HG03045 (cell line): ENCODE results near the gene NR6A1.
"Not testable (repeated sequence)": the region's sequence is repeated elsewhere in the genome, so short reads cannot be mapped to it uniquely, and the experiment has no call there.

ENCODE experiments used
- ATAC-seq: cut with Tn5 transposase; IDR thresholded peaks from one replicate; pipeline ENCODE4 v1.9.1; 2021; ENCODE audit warnings: mild to moderate bottlenecking, moderate library complexity; ENCODE audit not compliant: unreplicated experiment

NR6A1 gene

DNA sequence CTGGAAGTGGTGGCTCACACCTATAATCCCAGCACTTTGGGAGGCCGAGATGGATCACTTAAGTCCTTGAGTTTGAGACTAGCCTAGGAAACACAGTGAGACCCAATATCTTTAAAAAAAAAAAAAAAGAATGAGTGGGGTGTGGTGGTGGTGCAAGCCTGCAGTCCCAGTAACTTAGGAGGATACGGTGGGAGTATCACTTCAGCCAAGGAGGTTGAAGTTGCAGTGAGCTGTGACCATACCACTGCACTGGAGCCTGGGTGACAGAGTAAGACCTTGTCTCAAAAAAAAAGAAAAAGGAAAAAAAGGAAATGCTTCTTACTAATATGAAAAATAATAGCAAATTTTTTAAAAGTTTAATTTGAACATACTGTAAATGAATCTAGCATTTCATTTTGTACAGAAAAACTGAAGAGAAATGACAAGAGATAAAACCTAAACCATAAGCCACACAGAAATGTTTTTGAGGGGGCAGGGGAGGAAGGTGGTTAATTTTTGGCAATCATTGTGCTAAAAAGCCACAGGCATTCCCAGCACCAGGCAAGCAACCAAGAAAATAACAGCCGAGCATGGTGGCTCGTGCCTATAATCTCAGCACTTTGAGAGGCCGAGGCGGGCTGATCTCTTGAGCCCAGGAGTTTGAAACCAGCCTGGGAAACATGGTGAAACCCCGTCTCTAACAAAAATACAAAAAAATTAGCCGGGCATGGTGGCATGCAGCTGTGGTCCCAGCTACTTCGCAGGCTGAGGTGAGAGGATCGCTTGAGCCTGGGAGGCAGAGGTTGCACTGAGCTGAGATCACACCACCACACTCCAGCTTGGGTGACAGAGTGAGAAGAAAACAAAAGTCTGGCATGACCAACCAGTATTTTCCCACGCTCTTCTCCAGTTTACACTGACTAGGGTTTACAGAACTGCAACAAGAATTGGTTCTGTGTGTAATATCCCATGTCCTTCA, 149.5 kb downstream of the NR6A1 start:
- ATAC-seq, result no peak

- ATAC-seq, result no peak
Measured at GRCh38 chr9:124618476-124618875, 152.6 kb downstream of the NR6A1 start.

DNA sequence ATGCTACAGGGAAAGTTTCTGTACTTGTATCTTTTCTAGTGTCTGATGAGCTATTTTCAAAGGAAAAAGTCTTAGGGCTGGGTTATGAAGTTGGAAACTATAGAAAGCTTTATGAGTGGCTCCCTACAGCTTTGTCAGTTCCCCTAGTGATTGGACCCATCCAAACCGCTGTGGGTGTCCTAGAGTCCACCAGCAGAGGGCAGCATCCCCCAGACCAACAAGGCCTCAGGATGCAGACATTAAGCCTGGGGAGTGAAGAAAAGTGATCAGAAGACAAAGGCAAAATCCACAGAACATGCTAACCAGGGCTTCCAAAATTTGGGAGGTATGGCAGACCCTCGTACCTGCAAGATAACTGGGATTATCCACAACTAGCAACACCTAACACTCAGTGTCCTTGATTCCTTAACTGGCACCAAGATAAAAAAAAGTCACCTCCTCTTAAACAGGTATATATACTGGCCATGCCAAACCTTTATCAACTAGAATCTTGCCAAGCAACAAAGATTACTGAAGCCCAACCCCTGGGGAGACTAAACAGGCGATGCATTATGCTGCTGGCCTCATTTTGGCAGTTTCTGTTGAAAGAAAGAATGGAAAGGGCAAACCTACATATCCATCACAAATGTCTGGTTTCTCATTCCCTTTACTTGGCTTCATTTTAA, 153.5 kb downstream of the NR6A1 start:
- no peak for ATAC-seq

GRCh38 chr9:124616961-124617360, 154.2 kb downstream of the NR6A1 start:
- no peak for ATAC-seq

- not testable (repeated sequence) for ATAC-seq
Measured at GRCh38 chr9:124615840-124616239, 155.3 kb downstream of the NR6A1 start.

DNA sequence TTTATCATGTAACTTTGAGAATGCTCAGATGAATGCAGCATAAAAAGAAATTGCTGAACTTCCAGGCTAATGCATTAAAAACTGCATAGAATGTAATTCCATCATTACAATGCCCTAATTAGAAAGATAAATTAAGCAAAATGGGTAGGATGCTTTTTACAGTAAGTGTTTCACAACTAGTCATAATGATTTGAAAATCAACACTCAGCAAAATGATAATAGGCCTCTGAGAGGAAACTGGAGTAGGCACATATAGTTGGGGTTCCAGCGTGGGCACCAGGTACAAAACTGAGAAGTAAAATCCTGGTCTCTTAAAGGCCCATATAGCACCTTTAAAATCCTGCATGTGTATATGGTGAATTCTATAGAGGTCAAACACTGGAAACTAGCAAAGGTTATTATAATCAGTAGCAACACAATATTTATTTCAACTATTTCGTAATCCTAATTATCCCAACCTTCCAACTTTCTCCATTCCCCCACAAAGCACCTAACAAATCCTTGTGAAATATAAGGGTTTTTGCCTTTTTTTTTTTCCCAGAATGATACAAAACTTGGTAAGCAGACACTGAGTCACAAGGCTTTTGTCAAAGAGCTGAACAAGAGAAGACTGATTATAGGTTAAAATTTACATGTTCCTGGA, 155.9 kb downstream of the NR6A1 start:
- no peak for ATAC-seq

- no peak for ATAC-seq
Measured at GRCh38 chr9:124613849-124614248, 157.3 kb downstream of the NR6A1 start.

DNA sequence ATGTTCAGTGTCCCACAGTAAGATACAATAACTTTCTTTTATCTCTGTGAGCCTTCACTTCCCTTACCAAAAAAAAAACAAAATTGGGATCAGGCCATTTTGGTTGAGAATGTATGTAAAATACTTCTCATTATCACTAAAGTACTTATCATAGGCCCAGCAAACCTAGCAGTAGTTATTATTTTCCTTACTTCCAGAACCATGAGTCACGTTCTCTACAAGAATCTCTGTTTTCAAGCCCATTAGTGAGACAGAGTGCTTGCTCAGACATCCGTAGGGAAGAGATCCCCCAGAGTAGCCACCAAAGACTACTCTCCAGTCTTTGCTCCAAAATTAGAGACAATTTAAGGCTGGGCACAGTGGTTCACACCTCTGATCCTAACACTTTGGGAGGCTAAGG, 160.0 kb downstream of the NR6A1 start:
- ATAC-seq, result no peak

DNA sequence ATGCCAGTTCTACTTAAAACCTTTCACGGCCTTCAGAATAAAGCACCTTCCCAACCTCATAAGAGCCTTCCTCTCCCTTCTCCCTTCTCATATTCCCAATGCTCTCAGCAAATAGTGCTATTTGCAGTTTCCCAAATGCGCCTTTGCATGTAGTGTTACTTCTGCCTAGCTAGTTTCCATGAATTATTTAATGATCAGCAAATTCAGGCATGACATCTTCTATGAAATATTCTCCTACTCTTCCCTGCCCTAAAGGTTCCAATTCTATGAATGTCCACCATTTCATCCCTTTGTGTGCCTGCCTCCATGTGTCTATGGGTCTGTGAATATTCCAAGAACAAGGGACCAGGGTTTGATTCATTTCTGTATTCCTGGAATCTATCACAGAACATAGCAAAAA, 165.1 kb downstream of the NR6A1 start:
- ATAC-seq, result no peak

- ATAC-seq, result no peak
Measured at GRCh38 chr9:124605258-124605657, 165.9 kb downstream of the NR6A1 start.

DNA sequence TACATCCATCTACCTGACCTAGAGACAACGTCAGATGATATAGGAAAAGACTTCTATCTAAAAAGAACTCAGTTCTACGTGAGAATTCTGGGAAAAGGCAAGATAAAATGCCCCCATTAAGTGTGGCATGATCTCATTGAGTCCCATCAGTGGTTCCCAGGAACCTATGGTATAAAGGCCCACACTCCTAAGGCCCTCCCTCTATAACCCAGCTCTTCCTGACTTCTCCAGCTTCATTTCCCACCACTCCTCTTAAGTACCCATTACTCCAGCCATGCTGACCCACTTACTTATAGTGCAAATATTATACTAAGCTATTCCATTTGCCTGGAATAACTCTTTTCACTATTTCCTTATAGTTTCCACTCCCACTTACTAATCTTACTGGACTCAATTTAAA, 168.5 kb downstream of the NR6A1 start:
- ATAC-seq, result no peak

- ATAC-seq, result no peak
Measured at GRCh38 chr9:124602204-124602603, 168.9 kb downstream of the NR6A1 start.

GRCh38 chr9:124600407-124600806, 170.7 kb downstream of the NR6A1 start:
- no peak for ATAC-seq

GRCh38 chr9:124599121-124599795, 171.9 kb downstream of the NR6A1 start:
- no peak for ATAC-seq

GRCh38 chr9:124598048-124598447, 173.1 kb downstream of the NR6A1 start:
- no peak for ATAC-seq

DNA sequence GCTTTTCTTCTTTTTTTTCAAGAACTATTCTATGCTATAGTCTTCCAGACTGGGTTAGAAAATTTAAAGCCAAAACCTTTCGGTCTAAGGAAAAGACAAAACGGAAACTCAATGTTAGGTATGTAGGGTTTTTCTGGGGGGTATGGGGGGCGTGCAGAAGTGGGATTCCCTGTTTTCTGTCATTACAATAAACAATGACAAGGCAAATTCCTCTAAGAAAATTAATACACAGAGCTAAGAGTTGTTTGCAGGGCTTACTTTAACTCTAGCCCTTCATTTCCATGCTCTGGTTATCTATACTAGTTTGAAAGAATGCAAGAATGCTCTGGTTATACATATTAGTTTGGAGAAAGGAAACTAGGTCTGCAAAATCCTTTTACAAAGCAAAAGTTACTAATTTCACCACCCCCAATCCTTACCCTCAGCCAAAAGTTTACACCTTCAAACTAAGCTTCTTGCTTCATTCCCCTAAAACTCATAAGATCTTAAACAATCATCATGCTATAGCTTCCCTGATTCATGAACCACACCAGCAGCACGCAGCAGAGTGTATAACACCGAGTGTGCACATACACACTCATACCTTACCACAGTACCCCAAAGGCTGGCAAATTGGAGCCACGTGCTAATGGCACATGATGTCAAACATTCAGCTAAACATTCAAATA, 174.8 kb downstream of the NR6A1 start:
- no peak for ATAC-seq

DNA sequence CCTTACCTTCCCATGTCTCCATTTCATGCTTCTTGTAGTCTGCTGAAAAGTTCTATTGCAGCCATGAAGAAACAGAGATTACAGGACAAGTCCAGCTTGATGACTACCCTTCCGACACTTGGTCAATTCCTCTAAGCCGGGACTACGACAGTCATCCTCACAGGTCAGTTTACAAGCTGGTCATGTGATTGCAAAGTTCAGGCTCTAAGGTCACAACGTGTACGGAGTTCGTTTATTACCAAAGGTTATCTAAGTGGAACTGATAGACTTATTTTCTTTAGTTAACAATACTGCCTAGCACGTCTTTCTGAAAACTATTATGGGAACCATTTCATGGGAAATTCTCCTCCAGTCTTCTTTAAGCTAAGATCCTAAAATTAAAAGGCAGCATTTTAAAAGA, 175.4 kb downstream of the NR6A1 start:
- ATAC-seq, result no peak

GRCh38 chr9:124594673-124595072, 176.4 kb downstream of the NR6A1 start:
- no peak for ATAC-seq

GRCh38 chr9:124594225-124594624, 176.9 kb downstream of the NR6A1 start:
- no peak for ATAC-seq

GRCh38 chr9:124593651-124594058, 177.5 kb downstream of the NR6A1 start:
- no peak for ATAC-seq

DNA sequence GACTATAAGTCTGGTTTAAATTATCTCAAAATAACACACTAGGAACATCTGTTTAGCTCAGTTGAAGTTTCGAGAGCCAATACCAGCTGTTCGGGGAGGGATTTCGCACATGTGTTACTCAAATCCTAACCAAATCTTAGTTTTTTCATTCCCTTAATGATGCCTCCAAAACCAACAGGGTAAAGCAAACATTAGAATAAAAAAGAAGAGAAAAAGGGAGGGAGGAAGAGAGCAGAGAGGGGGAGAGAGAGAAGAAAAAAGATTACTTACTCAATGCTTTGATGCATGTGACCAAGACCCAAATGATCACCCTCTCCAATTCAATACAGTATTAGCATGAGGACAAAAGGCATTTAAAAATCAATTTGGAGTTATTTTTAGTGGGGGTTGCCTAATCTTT, 177.9 kb downstream of the NR6A1 start:
- ATAC-seq, result no peak
